A673 (cell line): ENCODE data around the gene ATG2B.

Experiments used
- EZH2 ChIP-seq: fragments of 200-600 bp; sonication (generic); IDR thresholded peaks from 2 replicates; pipeline ENCODE4 v1.6.1; 2017; ENCODE audit warnings: borderline replicate concordance, low read depth, mild to moderate bottlenecking, mixed read lengths, antibody characterized with exemption, low read length; ENCODE audit not compliant: poor library complexity, severe bottlenecking
- TF ChIP-seq, protein P1 (sequence below): fragments of 300-800, 200-600 bp; sonication (generic); conservative IDR thresholded peaks from 2 replicates; pipeline ENCODE4 v1.5.1; 2017; ENCODE audit warnings: low read depth, mild to moderate bottlenecking, antibody characterized with exemption, low read length, moderate library complexity, mixed read lengths

DNA sequence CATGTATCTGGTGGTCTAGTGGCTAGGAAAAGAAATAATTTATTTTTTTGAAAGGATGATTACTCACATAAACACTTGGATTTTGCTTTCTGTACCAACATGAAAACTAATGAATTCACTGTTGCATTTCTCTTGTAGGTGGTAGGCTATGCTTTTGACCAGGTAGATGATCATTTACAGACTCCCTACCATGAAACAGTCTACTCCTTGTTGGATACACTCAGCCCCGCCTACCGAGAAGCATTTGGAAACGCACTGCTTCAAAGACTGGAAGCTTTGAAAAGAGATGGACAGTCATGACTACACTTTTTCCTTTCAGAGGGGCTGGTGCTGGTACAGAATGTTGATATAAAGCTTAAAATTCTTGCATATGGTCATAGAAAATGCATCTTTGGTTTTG is 22.2 kb upstream of the ATG2B start:
- TF ChIP-seq, protein P1, sequence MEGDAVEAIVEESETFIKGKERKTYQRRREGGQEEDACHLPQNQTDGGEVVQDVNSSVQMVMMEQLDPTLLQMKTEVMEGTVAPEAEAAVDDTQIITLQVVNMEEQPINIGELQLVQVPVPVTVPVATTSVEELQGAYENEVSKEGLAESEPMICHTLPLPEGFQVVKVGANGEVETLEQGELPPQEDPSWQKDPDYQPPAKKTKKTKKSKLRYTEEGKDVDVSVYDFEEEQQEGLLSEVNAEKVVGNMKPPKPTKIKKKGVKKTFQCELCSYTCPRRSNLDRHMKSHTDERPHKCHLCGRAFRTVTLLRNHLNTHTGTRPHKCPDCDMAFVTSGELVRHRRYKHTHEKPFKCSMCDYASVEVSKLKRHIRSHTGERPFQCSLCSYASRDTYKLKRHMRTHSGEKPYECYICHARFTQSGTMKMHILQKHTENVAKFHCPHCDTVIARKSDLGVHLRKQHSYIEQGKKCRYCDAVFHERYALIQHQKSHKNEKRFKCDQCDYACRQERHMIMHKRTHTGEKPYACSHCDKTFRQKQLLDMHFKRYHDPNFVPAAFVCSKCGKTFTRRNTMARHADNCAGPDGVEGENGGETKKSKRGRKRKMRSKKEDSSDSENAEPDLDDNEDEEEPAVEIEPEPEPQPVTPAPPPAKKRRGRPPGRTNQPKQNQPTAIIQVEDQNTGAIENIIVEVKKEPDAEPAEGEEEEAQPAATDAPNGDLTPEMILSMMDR, result no peak
- no peak for TF ChIP-seq EZH2
